ENCODE data around the gene IZUMO2. TPM values are rescaled to one million over a fixed set of nuclear protein-coding genes. Genes with fewer than 3 reads are reported as not detected.

IZUMO2 gene
- total and polyA plus RNA-seq, 9 of the 15 experiments (the other 6 are each of a cell fraction or from before 2014, with no cell fraction given) = not detected

- TF ChIP-seq ZBTB40 (IDR thresholded peaks at IDR 0.05) = peak; percentile 46
- no peak for TF ChIP-seq ZBTB40 (CRISPR knock-in tag; IDR thresholded peaks at IDR 0.05)
- TF ChIP-seq ZNF780A (CRISPR knock-in tag; IDR thresholded peaks at IDR 0.05) = no peak
- TF ChIP-seq USF2 (CRISPR knock-in tag; IDR thresholded peaks at IDR 0.05) = peak; percentile 85
- no peak for TF ChIP-seq ZNF184 (CRISPR knock-in tag; IDR thresholded peaks at IDR 0.05)
- TF ChIP-seq EHMT2 (IDR thresholded peaks at IDR 0.05) = no peak
- TF ChIP-seq ZNF24 (IDR thresholded peaks at IDR 0.05) = no peak
- TF ChIP-seq POLR2A (conservative IDR thresholded peaks at IDR 0.05) = no peak
- no peak for TF ChIP-seq ZBTB2 (IDR thresholded peaks at IDR 0.05)
- TF ChIP-seq SIRT6 (IDR thresholded peaks at IDR 0.05; ENCODE audit: low read depth, low read length) = no peak
- peak; percentile 90 for TF ChIP-seq TOE1 (IDR thresholded peaks at IDR 0.05; ENCODE audit: borderline replicate concordance)
- TF ChIP-seq TOE1 (CRISPR knock-in tag; IDR thresholded peaks at IDR 0.05; ENCODE audit: borderline replicate concordance, low read depth) = no peak
- TF ChIP-seq PHB (CRISPR knock-in tag; IDR thresholded peaks at IDR 0.05) = no peak
These were observed 12.8 kb upstream of the IZUMO2 start (continued) for GRCh38 chr19:50175924-50176323.
